ENCODE results near the gene USP43. TPM values are rescaled to one million over a fixed set of nuclear protein-coding genes. Genes with fewer than 3 reads are reported as not detected.

USP43 gene
- total RNA-seq, 5 donors from 2014 or later (not counting 1 experiment from before 2014, with no cell fraction given), result 0.16 to 0.35 (median 0.23) TPM

DNA sequence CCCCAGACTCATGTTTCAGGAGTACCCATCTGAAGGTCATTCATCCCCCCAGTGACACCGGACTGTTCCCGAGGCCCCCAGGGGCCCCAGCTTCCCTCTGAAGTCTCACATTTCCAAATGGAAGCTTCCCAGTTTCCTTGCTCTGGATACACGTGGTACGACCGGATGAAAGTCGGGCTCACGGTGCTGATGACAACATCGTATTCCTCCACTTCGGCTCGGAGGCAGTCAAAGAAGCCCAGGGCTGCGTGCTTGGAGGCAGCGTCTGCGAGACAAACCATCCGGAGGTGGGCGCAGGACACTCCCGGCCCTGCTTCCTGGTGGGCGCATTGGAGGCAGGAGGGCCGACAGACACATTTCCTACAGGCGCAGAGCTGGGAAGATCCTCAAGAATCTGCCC, 127.3 kb downstream of the USP43 start:
- Histone ChIP-seq H3K4me3 (ENCODE audit: control insufficient read depth in 1 of 2, extremely low read depth in 1 of 2, low read length in 1 of 2) (no peak overlapping the region), H3K9me3 (no peaks in the 10 kb centered on the region), H3K36me3 (ENCODE audit: control insufficient read depth in 2 of 2, extremely low read depth in 1 of 2, insufficient read depth in 1 of 2, low read length in 1 of 2) (no peaks in the 10 kb centered on the region), H3K27ac (ENCODE audit: low read length) (no peak overlapping the region), H3K27me3 (replicated peaks in 1 of 2; ENCODE audit: control insufficient read depth in 2 of 2, extremely low read depth in 1 of 2, insufficient read depth in 2 of 2, low read length in 1 of 2) (peaks cover 0 to 26% of the 10 kb centered on the region in 2 experiments), H3K4me1 (ENCODE audit: control insufficient read depth in 1 of 2, extremely low read depth in 1 of 2, insufficient read depth in 2 of 2, low read length in 2 of 2) (peaks cover 0 to 2% of the 10 kb centered on the region in 2 experiments)
- ChIA-PET POLR2A (no interaction called here), CTCF (no interaction called here)
- 84% methylated on average over 11 of the region's 19 CpGs for WGBS (ENCODE audit: insufficient coverage)
- peaks cover 0 to 3% (median 0%) of the 10 kb centered on the region in 3 donors for H3K9me3 Mint-ChIP-seq
- peaks cover 7 to 9% of the 10 kb centered on the region in 2 donors for H3K27me3 Mint-ChIP-seq
- H3K27ac Mint-ChIP-seq, result no peak overlapping the region
- ATAC-seq (replicated peaks in 1 of 4), result no peak
- no peaks in the 10 kb centered on the region for H3K36me3 Mint-ChIP-seq
- no peaks in the 10 kb centered on the region for H3K4me1 Mint-ChIP-seq
- no peak overlapping the region for H3K4me3 Mint-ChIP-seq
- no peak for DNase-seq

DNA sequence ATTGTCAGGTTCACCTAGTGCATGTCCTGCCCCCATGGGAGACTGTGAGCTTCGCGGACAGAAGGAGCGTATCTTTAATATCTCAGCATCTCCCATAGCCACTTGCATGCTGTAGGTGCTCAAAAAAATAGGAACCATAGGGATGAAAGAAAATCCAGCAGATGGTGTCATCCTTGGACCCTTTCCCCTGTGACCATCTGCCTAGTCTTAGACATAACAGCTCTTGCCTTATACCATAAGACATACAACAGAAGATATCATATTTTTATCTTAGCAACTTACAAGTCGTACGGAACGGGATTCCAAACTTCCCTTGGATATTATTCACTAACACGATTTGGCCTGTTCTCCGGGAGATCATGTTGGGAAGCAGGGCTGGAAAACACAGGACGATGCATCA, 131.6 kb downstream of the USP43 start:
- CTCF ChIA-PET, result no interaction called here
- no peaks in the 10 kb centered on the region for H3K36me3 Mint-ChIP-seq
- Histone ChIP-seq H3K4me1 (ENCODE audit: control insufficient read depth in 1 of 2, extremely low read depth in 1 of 2, insufficient read depth in 2 of 2, low read length in 2 of 2) (no peaks in the 10 kb centered on the region), H3K27ac (ENCODE audit: low read length) (no peak overlapping the region), H3K9me3 (no peaks in the 10 kb centered on the region), H3K27me3 (replicated peaks in 1 of 2; ENCODE audit: control insufficient read depth in 2 of 2, extremely low read depth in 1 of 2, insufficient read depth in 2 of 2, low read length in 1 of 2) (peaks cover 0 to 13% of the 10 kb centered on the region in 2 experiments), H3K4me3 (ENCODE audit: control insufficient read depth in 1 of 2, extremely low read depth in 1 of 2, low read length in 1 of 2) (no peak overlapping the region), H3K36me3 (ENCODE audit: control insufficient read depth in 2 of 2, extremely low read depth in 1 of 2, insufficient read depth in 1 of 2, low read length in 1 of 2) (no peaks in the 10 kb centered on the region)
- no peak for DNase-seq
- H3K9me3 Mint-ChIP-seq, result peaks cover 0 to 3% (median 0%) of the 10 kb centered on the region in 3 donors
- H3K27ac Mint-ChIP-seq, result no peak overlapping the region
- POLR2A ChIA-PET, result no interaction called here
- 78% methylated on average over 6 of the region's 9 CpGs for WGBS (ENCODE audit: insufficient coverage)
- H3K27me3 Mint-ChIP-seq, result peaks cover 10 to 16% of the 10 kb centered on the region in 2 donors
- ATAC-seq (replicated peaks in 1 of 4), result no peak
- no peak overlapping the region for H3K4me3 Mint-ChIP-seq
- H3K4me1 Mint-ChIP-seq, result no peaks in the 10 kb centered on the region

Other genes with a start within 250 kb of the USP43 start
- gene STX8, start 69.7 kb upstream of the USP43 start, total RNA-seq, result 10 to 100 TPM; 34.1 to 65.2 (median 57.8) TPM
- not detected for gene CFAP52, start 68.9 kb upstream of the USP43 start, total RNA-seq
- gene DHRS7C, start 146.1 kb downstream of the USP43 start, total RNA-seq, result not detected
- not detected for gene GSG1L2, start 176.6 kb downstream of the USP43 start, total RNA-seq
- gene GLP2R, start 180.4 kb downstream of the USP43 start, total RNA-seq, result not detected

Data from T-cell (primary cell).